ENCODE results near the gene ATP2C1.
"Not testable (repeated sequence)": the region's sequence is repeated elsewhere in the genome, so short reads cannot be mapped to it uniquely, and the experiment has no call there.

Gene ATP2C1

DNA sequence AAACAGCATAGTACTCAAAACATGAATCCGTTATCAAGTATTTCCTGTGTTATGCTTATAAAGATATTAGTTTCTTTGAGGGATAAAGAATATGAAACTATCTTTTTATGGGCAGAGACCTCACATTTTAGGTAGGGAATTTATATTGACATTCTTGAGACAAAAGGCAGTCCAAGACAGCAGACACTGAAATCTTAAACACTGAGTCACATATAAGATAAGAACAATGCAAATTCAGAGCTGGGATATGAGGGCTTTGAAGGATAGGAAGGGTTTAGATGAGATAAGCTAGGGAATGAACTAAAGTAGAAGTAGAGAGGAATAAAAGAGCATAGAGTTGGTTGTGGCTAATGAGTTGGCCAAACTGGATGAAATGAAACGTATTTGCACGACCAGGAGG, 74.3 kb downstream of the ATP2C1 start:
- peak; percentile 68 for DNase-seq
- H3K27ac ChIP-seq: peak overlapping the region; percentile 72
- H3K36me3 ChIP-seq (replicated peaks): peaks cover 18% of the 10 kb centered on the region
- H3K27me3 ChIP-seq (replicated peaks): no peaks in the 10 kb centered on the region
- no peak overlapping the region for H3K4me3 ChIP-seq (ENCODE audit: low read depth, low read length)
- TF ChIP-seq, protein P1, sequence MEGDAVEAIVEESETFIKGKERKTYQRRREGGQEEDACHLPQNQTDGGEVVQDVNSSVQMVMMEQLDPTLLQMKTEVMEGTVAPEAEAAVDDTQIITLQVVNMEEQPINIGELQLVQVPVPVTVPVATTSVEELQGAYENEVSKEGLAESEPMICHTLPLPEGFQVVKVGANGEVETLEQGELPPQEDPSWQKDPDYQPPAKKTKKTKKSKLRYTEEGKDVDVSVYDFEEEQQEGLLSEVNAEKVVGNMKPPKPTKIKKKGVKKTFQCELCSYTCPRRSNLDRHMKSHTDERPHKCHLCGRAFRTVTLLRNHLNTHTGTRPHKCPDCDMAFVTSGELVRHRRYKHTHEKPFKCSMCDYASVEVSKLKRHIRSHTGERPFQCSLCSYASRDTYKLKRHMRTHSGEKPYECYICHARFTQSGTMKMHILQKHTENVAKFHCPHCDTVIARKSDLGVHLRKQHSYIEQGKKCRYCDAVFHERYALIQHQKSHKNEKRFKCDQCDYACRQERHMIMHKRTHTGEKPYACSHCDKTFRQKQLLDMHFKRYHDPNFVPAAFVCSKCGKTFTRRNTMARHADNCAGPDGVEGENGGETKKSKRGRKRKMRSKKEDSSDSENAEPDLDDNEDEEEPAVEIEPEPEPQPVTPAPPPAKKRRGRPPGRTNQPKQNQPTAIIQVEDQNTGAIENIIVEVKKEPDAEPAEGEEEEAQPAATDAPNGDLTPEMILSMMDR (IDR thresholded peaks at IDR 0.05; ENCODE audit: low read depth, low read length, missing control alignments): no peak
- in situ Hi-C loops (cut with HindIII; ENCODE audit: low pct_ligation_motif_present, low sequenced_read_pairs): no loop called here

DNA sequence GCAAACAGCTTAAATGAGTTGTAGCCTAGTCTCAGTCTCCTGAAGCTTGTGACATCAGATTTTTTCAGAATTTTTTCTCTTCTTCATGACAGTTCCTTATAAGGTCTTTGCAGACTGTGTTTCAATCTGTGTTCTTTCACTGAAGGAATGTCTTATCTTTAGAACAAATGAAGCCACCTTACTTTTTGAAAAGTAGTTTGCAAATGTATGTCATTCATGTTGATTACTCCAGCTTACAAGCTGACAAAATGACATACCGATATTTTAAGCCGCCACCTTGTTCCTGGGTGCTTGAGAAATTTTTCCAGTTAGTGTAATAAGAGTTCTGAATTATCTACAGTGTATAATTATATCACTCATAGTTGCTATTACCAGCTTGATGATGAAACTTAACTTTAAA, 75.7 kb downstream of the ATP2C1 start:
- Histone ChIP-seq H3K27ac (no peak overlapping the region), H3K36me3 (replicated peaks) (peaks cover 21% of the 10 kb centered on the region), H3K27me3 (replicated peaks) (no peaks in the 10 kb centered on the region), H3K4me3 (ENCODE audit: low read depth, low read length) (no peak overlapping the region)
- no peak for DNase-seq
- TF ChIP-seq, protein P1 (IDR thresholded peaks at IDR 0.05; ENCODE audit: low read depth, low read length, missing control alignments): no peak
- in situ Hi-C loops (cut with HindIII; ENCODE audit: low pct_ligation_motif_present, low sequenced_read_pairs): no loop called here

DNA sequence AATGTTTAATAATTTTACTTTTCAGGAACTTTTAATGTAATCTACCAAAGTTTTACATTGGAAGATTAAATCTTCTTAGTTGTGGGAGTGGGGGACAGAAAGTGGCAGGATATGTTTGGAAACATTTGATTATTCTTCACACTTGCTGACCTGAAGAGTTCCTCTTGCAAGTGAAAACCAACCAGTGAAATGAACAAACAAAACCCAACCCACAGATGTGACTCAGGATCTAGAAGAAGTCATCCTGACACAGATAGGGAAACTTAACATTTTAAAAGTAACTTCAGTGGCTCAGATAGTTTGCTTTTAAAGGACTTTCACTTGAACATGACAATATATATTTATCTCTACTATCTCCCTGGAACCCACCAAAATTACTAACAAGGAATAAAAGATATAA, 77.3 kb downstream of the ATP2C1 start:
- in situ Hi-C loops (cut with HindIII; ENCODE audit: low pct_ligation_motif_present, low sequenced_read_pairs): no loop called here
- DNase-seq: peak; percentile 35
- TF ChIP-seq, protein P1 (IDR thresholded peaks at IDR 0.05; ENCODE audit: low read depth, low read length, missing control alignments): no peak
- peak overlapping the region; percentile 18 for H3K27ac ChIP-seq
- H3K36me3 ChIP-seq (replicated peaks): peaks cover 23% of the 10 kb centered on the region
- no peaks in the 10 kb centered on the region for H3K27me3 ChIP-seq (replicated peaks)
- H3K4me3 ChIP-seq (ENCODE audit: low read depth, low read length): no peak overlapping the region

DNA sequence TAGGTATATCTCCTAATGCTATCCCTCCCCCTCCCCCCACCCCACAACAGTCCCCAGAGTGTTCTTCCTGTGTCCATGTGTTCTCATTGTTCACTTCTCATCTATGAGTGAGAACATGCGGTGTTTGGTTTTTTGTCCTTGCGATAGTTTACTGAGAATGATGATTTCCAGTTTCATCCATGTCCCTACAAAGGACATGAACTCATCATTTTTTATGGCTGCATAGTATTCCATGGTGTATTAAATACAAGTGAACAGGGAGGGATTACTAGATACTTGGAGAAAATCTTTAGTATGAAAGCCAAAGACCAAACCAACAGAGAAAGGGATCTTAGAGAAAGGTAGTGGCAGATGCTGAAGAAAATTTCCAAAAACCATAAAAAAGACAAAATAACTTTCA, 78.7 kb downstream of the ATP2C1 start:
- H3K36me3 ChIP-seq (replicated peaks): peaks cover 32% of the 10 kb centered on the region
- H3K27ac ChIP-seq; DNase-seq; H3K4me3 ChIP-seq (ENCODE audit: low read depth, low read length); H3K27me3 ChIP-seq (replicated peaks); in situ Hi-C loops (cut with HindIII; ENCODE audit: low pct_ligation_motif_present, low sequenced_read_pairs): not testable (repeated sequence)

DNA sequence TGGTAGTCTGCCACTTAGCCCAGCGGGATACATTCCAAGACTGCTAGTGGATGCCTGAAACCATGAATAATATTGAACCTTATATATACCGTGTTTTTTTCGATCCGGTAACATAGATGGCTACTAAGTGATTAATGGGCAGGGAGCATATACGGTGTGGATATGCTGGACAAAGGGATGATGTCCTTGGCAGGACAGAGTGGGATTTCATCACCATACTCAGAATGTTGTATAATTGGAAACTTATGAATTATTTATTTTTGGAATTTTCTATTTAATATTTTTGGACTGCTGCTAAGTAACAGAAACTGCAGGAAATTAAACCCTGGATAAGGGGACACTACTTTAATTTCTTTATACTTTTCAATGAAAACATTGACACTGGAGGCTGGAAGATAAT, 79.5 kb downstream of the ATP2C1 start:
- H3K27ac ChIP-seq: no peak overlapping the region
- no peaks in the 10 kb centered on the region for H3K27me3 ChIP-seq (replicated peaks)
- in situ Hi-C loops (cut with HindIII; ENCODE audit: low pct_ligation_motif_present, low sequenced_read_pairs): no loop called here
- peaks cover 32% of the 10 kb centered on the region for H3K36me3 ChIP-seq (replicated peaks)
- TF ChIP-seq, protein P1 (IDR thresholded peaks at IDR 0.05; ENCODE audit: low read depth, low read length, missing control alignments): no peak
- DNase-seq: no peak
- no peak overlapping the region for H3K4me3 ChIP-seq (ENCODE audit: low read depth, low read length)

DNA sequence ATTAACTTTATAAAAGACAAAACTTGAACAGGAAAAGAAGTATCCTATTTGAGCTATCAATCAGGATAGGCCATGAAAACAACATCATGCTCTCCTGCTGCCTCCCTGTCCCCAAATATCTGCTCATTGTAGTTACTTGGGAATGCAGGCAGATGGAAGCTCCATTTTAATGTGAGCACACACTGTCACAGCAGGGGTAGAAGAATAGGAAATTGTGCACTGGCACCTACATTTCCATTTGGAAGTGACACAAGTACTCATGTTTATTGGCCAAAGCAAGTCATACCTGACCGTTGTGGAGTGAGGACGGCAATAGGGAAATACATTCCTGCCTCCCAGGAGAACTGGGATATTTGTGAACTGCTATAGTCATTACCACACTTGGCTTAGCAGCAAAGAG, 80.3 kb downstream of the ATP2C1 start:
- no peak for DNase-seq

More for the DNA sequence above, 80.3 kb downstream of the ATP2C1 start:
- Histone ChIP-seq H3K36me3 (replicated peaks) (peaks cover 31% of the 10 kb centered on the region), H3K27ac (no peak overlapping the region), H3K4me3 (ENCODE audit: low read depth, low read length) (no peak overlapping the region), H3K27me3 (replicated peaks) (no peaks in the 10 kb centered on the region)
- in situ Hi-C loops (cut with HindIII; ENCODE audit: low pct_ligation_motif_present, low sequenced_read_pairs): no loop called here
- TF ChIP-seq, protein P1 (IDR thresholded peaks at IDR 0.05; ENCODE audit: low read depth, low read length, missing control alignments): no peak
